ENCODE results near the gene NFKBIE. TPM values are rescaled to one million over a fixed set of nuclear protein-coding genes. Genes with fewer than 3 reads are reported as not detected.

The NFKBIE gene
- total and polyA plus RNA-seq, 2 of the 13 experiments (the other 11 are each of a cell fraction or from before 2014, with no cell fraction given) = 6.7 to 14.5 TPM

DNA sequence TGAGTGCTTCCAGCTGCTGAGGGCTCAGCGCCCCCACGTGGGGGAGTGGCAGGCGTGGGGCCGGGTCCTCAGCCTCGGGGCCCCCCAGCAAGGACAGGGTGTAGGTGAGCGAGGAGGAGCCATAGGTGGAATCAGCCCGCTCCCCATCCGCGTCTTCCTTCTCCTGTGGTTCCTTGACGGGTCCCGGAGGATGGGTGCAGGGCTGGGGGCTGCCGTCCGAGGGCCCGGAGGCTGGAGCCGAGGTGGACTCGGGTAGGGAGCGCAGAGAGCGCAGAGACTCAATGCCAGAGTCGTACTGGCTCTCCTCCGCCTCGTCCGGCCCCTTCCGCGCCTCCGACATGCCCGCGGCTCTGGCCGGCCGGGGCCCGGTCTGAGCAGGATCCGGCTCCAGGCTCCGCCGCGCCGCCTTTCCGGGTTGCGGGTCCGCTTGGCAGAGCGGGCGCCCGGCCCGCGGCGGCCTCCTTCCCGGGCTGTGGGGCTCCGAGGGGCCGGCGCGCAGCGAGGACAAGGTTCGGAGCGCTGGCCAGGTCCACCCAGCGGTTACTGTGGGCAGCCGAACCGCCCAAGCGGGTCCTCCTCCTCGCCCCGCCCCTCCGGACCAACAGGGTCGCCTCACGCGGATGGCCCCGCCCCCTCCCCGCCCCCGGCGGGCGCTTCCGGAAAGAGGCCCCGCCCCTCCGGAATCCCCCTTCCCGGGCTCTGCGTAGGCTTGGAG lies at the start of gene NFKBIE (continued):
- TF ChIP-seq, protein P1, sequence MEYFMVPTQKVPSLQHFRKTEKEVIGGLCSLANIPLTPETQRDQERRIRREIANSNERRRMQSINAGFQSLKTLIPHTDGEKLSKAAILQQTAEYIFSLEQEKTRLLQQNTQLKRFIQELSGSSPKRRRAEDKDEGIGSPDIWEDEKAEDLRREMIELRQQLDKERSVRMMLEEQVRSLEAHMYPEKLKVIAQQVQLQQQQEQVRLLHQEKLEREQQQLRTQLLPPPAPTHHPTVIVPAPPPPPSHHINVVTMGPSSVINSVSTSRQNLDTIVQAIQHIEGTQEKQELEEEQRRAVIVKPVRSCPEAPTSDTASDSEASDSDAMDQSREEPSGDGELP (IDR thresholded peaks at IDR 0.05; ENCODE audit: borderline replicate concordance, low read depth) = peak; percentile 72; the same call in 1 of the 2 replicates
- TF ChIP-seq, protein P2, sequence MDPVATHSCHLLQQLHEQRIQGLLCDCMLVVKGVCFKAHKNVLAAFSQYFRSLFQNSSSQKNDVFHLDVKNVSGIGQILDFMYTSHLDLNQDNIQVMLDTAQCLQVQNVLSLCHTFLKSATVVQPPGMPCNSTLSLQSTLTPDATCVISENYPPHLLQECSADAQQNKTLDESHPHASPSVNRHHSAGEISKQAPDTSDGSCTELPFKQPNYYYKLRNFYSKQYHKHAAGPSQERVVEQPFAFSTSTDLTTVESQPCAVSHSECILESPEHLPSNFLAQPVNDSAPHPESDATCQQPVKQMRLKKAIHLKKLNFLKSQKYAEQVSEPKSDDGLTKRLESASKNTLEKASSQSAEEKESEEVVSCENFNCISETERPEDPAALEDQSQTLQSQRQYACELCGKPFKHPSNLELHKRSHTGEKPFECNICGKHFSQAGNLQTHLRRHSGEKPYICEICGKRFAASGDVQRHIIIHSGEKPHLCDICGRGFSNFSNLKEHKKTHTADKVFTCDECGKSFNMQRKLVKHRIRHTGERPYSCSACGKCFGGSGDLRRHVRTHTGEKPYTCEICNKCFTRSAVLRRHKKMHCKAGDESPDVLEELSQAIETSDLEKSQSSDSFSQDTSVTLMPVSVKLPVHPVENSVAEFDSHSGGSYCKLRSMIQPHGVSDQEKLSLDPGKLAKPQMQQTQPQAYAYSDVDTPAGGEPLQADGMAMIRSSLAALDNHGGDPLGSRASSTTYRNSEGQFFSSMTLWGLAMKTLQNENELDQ (CRISPR knock-in tag; IDR thresholded peaks at IDR 0.05; ENCODE audit: borderline replicate concordance) = 0 out of 2 replicates have a peak, but pooled peaks have one; percentile 41
- TF ChIP-seq YY1 (IDR thresholded peaks at IDR 0.05; ENCODE audit: insufficient read depth, insufficient replicate concordance, low read depth, low read length) (peak; percentile 64), ZNF557 (CRISPR knock-in tag; IDR thresholded peaks at IDR 0.05) (no peak), ZNF225 (CRISPR knock-in tag; IDR thresholded peaks at IDR 0.05) (peak; percentile 53; the same call in 1 of the 2 replicates), ZNF788 (CRISPR knock-in tag; IDR thresholded peaks at IDR 0.05; ENCODE audit: borderline replicate concordance) (no peak), EED (CRISPR knock-in tag; IDR thresholded peaks at IDR 0.05) (peak; percentile 70; the same call in 1 of the 2 replicates), SPEN (CRISPR knock-in tag; IDR thresholded peaks at IDR 0.05; ENCODE audit: low read depth) (peak; percentile 62; the same call in 1 of the 2 replicates), ZMYM3 (CRISPR knock-in tag; IDR thresholded peaks at IDR 0.05) (no peak), ZNF253 (CRISPR knock-in tag; IDR thresholded peaks at IDR 0.05; ENCODE audit: borderline replicate concordance) (no peak), ZNF644 (CRISPR knock-in tag; IDR thresholded peaks at IDR 0.05; ENCODE audit: low read depth) (no peak), RFX1 (IDR thresholded peaks at IDR 0.05) (no peak), SP140L (CRISPR knock-in tag; IDR thresholded peaks at IDR 0.05; ENCODE audit: borderline replicate concordance) (peak; percentile 60; the same call in 1 of the 2 replicates), MBNL3 (CRISPR knock-in tag; conservative IDR thresholded peaks at IDR 0.05) (no peak), ZSCAN25 (CRISPR knock-in tag; IDR thresholded peaks at IDR 0.05) (peak; percentile 33; the same call in 1 of the 2 replicates), ZC3H13 (CRISPR knock-in tag; IDR thresholded peaks at IDR 0.05) (peak; percentile 90; the same call in 1 of the 2 replicates), CHD2 (IDR thresholded peaks at IDR 0.05; ENCODE audit: low read depth, low read length) (no peak), ZNF484 (CRISPR knock-in tag; IDR thresholded peaks at IDR 0.05; ENCODE audit: borderline replicate concordance, low read depth) (no peak)
- TF ChIP-seq, protein P3, sequence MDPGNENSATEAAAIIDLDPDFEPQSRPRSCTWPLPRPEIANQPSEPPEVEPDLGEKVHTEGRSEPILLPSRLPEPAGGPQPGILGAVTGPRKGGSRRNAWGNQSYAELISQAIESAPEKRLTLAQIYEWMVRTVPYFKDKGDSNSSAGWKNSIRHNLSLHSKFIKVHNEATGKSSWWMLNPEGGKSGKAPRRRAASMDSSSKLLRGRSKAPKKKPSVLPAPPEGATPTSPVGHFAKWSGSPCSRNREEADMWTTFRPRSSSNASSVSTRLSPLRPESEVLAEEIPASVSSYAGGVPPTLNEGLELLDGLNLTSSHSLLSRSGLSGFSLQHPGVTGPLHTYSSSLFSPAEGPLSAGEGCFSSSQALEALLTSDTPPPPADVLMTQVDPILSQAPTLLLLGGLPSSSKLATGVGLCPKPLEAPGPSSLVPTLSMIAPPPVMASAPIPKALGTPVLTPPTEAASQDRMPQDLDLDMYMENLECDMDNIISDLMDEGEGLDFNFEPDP (CRISPR knock-in tag; conservative IDR thresholded peaks at IDR 0.05) = no peak
- TF ChIP-seq, protein P4, sequence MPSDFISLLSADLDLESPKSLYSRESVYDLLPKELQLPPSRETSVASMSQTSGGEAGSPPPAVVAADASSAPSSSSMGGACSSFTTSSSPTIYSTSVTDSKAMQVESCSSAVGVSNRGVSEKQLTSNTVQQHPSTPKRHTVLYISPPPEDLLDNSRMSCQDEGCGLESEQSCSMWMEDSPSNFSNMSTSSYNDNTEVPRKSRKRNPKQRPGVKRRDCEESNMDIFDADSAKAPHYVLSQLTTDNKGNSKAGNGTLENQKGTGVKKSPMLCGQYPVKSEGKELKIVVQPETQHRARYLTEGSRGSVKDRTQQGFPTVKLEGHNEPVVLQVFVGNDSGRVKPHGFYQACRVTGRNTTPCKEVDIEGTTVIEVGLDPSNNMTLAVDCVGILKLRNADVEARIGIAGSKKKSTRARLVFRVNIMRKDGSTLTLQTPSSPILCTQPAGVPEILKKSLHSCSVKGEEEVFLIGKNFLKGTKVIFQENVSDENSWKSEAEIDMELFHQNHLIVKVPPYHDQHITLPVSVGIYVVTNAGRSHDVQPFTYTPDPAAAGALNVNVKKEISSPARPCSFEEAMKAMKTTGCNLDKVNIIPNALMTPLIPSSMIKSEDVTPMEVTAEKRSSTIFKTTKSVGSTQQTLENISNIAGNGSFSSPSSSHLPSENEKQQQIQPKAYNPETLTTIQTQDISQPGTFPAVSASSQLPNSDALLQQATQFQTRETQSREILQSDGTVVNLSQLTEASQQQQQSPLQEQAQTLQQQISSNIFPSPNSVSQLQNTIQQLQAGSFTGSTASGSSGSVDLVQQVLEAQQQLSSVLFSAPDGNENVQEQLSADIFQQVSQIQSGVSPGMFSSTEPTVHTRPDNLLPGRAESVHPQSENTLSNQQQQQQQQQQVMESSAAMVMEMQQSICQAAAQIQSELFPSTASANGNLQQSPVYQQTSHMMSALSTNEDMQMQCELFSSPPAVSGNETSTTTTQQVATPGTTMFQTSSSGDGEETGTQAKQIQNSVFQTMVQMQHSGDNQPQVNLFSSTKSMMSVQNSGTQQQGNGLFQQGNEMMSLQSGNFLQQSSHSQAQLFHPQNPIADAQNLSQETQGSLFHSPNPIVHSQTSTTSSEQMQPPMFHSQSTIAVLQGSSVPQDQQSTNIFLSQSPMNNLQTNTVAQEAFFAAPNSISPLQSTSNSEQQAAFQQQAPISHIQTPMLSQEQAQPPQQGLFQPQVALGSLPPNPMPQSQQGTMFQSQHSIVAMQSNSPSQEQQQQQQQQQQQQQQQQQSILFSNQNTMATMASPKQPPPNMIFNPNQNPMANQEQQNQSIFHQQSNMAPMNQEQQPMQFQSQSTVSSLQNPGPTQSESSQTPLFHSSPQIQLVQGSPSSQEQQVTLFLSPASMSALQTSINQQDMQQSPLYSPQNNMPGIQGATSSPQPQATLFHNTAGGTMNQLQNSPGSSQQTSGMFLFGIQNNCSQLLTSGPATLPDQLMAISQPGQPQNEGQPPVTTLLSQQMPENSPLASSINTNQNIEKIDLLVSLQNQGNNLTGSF (CRISPR knock-in tag; IDR thresholded peaks at IDR 0.05) = no peak

Measured in HepG2 (cell line).